SW480 (cell line): ENCODE measurements around the gene MGAT1.

ENCODE experiments used
- DNase-seq: peaks from one replicate; pipeline ENCODE4 v3.0.0-alpha.2; 2016; ENCODE audit warnings: low spot score

Gene MGAT1

GRCh38 chr5:180823940-180824629, 21.5 kb upstream of the MGAT1 start:
- no peak for DNase-seq

- no peak for DNase-seq
Measured at GRCh38 chr5:180823346-180823745, 20.7 kb upstream of the MGAT1 start.

DNA sequence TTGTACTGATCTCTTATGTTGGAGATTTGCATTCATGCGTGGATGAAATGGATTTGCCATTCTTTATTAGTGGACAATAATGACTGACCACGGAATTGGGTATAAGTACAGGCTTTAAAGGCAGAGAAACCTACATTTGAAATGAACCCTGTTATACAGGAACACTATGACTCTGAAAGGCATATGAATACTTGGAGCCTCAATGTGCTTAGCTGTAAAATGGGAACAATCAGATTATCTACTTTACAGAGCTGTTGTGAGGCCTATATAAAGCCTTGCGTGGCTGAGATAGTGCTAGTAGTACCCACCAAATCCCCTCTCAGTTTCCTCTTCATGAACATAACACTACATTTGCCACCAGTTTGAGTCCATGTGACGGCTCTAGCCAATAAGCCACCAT, 18.9 kb upstream of the MGAT1 start:
- no peak for DNase-seq

DNA sequence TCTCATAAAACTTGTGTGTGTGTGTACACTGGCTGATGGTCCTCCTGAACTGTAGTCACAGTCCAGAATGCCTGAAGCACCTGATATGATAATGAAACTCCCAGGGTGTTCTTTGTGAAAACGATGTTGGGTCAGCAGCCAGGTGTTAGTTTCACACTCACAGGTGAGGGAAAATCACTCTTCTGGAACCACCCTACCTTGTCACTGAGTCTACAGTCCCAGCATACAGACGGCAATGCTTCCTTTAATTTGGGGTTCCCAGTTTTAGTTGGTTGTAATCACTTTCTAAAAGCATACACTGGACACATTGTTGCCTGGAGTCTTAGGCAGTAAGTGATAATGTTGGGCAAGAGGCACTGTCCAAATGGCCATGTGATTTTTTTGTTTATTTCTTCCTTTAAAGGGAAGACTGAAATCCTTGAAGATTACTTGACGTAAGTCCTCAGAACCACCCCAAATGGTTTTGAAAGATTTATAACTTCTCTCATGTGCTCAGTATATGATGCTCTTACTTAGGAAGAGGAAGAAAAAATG, 18.2 kb upstream of the MGAT1 start:
- DNase-seq = no peak

GRCh38 chr5:180818677-180819341, 16.2 kb upstream of the MGAT1 start:
- no peak for DNase-seq

GRCh38 chr5:180817893-180818674, 15.5 kb upstream of the MGAT1 start:
- DNase-seq = no peak

DNA sequence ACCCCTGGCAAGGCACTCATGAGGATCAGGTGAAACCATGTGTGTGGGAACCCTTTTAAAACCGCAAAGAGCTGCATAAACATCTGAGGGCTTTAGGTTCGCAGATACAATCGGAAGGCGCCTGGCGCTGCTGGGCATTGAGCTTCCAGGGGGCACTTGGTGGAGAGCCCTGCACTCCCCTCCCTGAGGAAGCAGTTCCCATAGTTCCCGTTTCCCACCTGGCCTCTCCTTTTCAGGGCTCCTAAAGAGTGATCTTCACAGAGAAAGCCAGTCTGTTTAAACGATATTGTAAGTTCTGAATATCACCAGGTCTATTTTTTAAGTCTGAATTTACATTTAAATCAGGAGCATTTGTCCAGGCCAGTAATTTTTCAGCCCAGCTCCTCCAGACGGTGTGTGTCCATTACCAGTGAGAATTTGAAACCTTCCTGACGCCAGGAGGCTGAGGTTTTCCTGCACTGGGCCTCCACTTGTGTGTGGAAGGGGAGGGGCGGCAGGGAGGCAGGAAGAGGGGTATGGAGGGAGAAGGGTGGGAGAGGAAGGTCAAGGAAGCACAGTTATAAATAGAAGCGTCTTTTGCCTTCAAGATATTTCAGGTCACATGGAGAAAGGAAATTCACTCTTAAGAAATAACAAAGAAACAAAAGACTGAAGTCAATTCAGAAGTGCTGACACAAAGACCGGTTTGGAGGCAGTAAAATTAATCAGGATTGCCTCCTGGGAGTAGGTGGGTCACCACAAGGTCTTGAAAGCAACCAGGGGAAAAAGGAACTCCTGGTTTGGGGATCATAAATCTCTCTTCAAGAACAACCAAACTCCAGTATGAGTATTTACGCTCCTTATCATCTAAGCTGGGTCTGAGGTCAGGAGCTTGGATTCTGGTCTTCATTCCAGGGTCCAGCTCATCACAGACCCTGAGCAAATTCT, 14.3 kb upstream of the MGAT1 start:
- no peak for DNase-seq

DNA sequence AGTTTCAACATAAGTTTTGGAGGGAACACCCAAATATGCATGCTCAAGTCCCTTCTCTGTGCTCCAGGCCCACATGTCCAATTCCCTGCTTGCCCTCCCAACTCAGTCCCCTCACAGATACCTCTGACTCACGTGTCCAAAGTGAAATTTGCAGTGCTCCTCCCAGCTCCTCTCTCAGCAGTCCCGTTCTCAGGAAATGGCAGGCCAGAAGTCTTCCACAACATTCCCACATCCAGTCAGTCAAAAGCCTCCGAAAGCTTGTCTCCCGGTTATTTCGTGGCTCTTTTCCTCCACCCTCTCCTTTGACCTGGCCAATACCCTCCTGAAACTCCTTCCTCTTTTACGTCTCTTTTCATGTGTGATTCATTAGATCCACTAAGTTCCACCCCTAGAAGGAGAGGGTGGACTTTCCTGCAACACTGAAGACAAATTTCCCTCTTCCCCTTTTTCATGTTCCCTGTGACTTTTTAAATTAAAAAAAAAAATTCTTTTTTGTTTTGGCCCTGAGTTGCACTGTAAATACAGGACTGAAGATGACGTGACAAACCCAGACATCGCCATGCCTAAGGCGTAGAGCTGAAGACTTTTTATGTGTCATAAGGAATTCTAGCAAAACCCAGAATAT, 12.8 kb upstream of the MGAT1 start:
- no peak for DNase-seq

- DNase-seq = peak; percentile 43
Measured at GRCh38 chr5:180813420-180813819, 10.8 kb upstream of the MGAT1 start.

DNA sequence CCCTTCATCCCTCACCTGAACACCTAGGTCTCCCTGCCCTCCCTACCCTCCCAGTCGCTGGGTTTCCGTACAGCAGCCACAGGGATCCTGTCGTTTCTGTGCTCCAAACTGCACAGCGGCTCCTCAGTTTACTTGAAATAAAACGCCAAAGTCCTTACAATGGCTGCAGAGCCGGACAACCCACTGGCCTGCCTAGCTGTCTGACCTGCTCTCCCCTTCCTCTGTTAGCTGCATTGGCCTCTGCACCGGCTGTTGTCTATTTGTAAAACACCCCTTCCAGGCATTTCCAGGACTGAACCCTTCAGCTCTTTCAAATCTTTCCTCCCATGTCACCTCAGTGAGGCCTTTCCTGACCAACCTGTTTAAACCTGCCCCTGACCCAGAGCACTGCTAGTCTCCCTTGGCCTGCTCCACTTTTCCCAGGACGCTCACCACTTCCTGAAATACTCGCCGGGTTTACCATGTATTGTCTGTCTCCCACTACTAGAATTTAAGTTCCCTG, 9.1 kb upstream of the MGAT1 start:
- peak; percentile 30 for DNase-seq

GRCh38 chr5:180810959-180811622, 8.5 kb upstream of the MGAT1 start:
- DNase-seq = peak; percentile 18

DNA sequence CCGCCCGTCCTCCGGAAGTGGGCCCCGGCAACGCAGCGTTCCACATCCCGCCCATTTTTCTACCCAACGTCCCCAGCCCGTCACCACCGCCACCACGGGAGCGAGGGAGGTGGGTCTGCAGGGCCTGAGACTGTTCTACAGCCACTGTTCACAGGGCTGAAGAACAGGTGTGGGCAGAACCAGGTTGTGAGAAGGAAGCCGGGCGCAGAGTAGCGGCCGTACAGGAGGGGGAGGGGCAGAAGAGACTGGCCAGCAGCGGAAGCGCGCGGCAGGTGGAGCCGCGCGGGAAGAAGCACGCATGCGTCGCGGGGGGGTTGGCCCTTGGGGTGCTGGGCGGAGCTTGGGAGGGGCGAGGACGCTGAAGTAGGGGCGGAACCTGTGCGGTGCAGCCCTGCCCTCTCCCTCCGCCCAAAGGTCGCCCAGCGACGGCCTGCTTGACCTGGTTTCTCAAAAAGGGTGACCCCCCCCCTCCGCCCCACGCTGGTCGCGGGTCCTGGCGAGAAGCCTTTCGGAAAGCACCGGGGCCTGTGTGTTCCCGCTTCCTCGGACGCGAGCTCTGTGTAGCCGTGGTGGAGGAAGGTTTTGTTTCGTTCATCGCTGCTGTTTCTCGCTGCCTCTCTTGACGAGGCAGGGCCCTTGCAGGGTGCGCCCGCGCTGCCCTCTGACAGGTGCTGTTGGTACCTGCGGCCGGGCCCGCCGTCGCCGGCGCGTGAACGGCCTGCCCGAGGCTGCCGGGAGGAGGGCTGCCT, 7.8 kb upstream of the MGAT1 start:
- peak; percentile 96 for DNase-seq

- DNase-seq = peak; percentile 93
Measured at GRCh38 chr5:180809403-180810209, 7.0 kb upstream of the MGAT1 start.

DNA sequence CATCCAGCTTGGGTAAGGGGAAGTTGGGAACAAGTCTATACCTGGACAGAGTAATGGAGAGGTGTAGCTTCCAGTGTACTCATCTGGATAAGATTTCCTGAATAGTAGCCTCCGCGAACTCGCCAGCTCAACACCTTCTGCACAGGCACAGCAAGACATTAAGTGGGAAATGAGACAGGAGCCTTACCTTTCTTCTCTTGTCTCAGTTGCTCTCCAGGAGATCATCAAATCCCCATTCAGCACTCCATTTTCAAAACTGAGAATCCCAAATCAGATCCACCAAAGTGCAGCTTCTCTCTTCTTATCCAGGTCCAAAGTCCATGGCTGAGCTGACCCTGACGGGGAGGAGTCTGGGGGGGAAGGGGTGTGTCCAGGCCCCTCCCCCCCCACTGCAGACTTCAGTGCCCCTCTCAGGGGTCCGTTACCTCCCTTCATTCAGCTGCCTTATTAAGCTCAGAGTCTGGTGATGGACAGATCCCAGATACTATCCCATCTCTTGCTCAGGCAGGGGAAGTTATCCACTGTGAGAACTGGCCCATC, 5.9 kb upstream of the MGAT1 start:
- DNase-seq = peak; percentile 42

DNA sequence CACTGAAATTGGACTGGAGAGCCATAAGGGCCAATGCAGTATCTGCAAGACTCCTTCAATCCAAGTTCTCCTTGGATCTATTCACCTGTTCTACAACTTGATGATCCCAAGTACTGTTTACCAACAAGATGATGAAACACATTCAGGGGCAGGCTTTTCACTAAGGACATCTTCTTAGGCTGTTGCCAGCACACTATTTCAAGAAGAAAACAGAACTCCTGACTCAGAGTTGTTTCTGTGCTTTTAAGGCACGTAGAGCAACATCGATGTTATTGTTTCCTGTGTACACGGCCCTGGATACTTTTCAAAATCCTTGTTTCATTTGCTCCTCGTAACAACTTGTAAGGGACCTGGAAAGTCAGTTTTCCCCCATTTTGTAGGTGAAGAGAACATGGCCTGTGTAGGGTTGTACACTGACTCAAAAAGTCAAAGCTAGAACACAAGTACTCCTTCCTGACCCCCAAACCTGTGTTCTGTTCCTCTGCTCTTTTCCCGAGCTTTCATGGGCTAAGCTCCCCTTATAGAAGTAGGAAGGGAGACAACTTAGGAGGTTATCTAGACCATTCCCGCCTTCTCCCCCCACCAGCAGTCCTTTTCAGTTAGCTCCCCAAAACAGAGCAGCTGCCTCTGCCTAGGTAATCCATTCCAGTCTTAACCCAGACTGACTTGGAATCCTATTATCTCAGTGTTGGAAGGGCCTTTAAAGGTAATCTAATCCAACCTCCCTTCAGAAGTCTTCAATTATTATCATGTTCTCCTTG, 5.2 kb upstream of the MGAT1 start:
- DNase-seq = no peak

GRCh38 chr5:180807046-180807445, 4.4 kb upstream of the MGAT1 start:
- no peak for DNase-seq

GRCh38 chr5:180806351-180807011, 3.9 kb upstream of the MGAT1 start:
- no peak for DNase-seq
